H1 (cell line): ENCODE results near the gene MCF2L2. TPM values are rescaled to one million over a fixed set of nuclear protein-coding genes. Genes with fewer than 3 reads are reported as not detected.

Experiments
- polyA plus RNA-seq, 7 experiments: library from polyadenylated mRNA; depleted of rRNA in 3 of 7; stranded (reverse) in 5 of 7; unstranded in 2 of 7; fragments of >200 nt in 5 of 7; fragments of 200-250 nt in 2 of 7; gene quantifications; 1 replicate in 5 of 7; 2 replicates in 1 of 7; 4 replicates in 1 of 7; pipeline versions ENCODE4 v1.2.1 to v1.2.3, GENCODE V29; 2011 to 2013; ENCODE audit warnings: missing spikeins in 2 of 7, mixed read lengths in 2 of 7
- total RNA-seq: library from RNA; stranded (reverse); fragmentation: NEBNext Ultra II Directional; extraction: Animal tissue kit (Norgen Biotek cat#: 25700); gene quantifications from 2 replicates; pipeline ENCODE4 v1.2.1, GENCODE V29; 2021
- TF ChIP-seq, protein P1 (sequence below), 3 experiments: IDR thresholded peaks; 1 replicate in 2 of 3; 2 replicates in 1 of 3; pipeline versions ENCODE4 v1.5.1 to v1.6.1; 2011; ENCODE audit warnings: low read length in 3 of 3, mild to moderate bottlenecking in 3 of 3, inconsistent platforms in 2 of 3, low read depth in 1 of 3, moderate library complexity in 1 of 3; ENCODE audit not compliant: insufficient read depth in 1 of 3; ENCODE audit errors: control extremely low read depth in 1 of 3

MCF2L2 gene
- total and polyA plus RNA-seq, 2 of the 8 experiments (the other 6 are each of a cell fraction or from before 2014, with no cell fraction given), result 4.1 to 13.7 TPM

DNA sequence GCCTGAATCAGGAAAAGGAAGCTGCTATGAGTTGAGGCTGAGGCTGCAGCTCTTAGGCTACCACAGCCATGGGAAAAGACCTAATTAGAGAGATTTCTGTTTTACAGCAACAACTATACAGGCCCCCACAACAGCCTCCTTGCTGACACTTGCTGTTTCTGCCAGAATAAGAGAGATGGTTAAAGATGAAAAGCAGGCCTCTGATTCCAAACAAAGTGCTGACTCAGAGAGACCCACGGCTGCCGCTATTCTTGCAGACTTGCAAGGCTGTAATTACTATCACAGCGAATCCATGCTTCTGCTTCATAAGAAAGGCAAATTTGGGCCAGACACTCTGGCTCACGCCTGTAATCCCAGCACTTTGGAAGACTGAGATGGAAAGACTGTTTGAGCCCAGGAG lies 41.8 kb downstream of the MCF2L2 start (continued):
- TF ChIP-seq, protein P1, sequence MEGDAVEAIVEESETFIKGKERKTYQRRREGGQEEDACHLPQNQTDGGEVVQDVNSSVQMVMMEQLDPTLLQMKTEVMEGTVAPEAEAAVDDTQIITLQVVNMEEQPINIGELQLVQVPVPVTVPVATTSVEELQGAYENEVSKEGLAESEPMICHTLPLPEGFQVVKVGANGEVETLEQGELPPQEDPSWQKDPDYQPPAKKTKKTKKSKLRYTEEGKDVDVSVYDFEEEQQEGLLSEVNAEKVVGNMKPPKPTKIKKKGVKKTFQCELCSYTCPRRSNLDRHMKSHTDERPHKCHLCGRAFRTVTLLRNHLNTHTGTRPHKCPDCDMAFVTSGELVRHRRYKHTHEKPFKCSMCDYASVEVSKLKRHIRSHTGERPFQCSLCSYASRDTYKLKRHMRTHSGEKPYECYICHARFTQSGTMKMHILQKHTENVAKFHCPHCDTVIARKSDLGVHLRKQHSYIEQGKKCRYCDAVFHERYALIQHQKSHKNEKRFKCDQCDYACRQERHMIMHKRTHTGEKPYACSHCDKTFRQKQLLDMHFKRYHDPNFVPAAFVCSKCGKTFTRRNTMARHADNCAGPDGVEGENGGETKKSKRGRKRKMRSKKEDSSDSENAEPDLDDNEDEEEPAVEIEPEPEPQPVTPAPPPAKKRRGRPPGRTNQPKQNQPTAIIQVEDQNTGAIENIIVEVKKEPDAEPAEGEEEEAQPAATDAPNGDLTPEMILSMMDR (IDR thresholded peaks at IDR 0.05; ENCODE audit: control extremely low read depth in 1 of 3, insufficient read depth in 1 of 3, low read depth in 1 of 3, low read length in 3 of 3), result no peak
- TF ChIP-seq, all 59 proteins: peak for 0
